Measurements from ENCODE around the gene SNX24.
A peak's percentile ranks its signal among the peaks of the same experiment; 100 is the strongest.

Gene SNX24

GRCh38 chr5:123033157-123033671, 187.8 kb downstream of the SNX24 start:
- no peak for DNase-seq

- DNase-seq = peak; percentile 19
These were observed 190.0 kb downstream of the SNX24 start for GRCh38 chr5:123035360-123035917.

- DNase-seq = peak; percentile 1
These were observed 190.5 kb downstream of the SNX24 start for GRCh38 chr5:123035918-123036390.

GRCh38 chr5:123036391-123037103, 191.1 kb downstream of the SNX24 start, which contains the start of gene PPIC:
TSS of gene PPIC (minus strand) at chr5:123036725. CDS start at chr5:123036625, 100 bp downstream.
- peak; percentile 5 for DNase-seq

- DNase-seq = no peak
These were observed 191.6 kb downstream of the SNX24 start for GRCh38 chr5:123037104-123037418.

- DNase-seq = no peak
These were observed 194.3 kb downstream of the SNX24 start for GRCh38 chr5:123039673-123040072.

DNA sequence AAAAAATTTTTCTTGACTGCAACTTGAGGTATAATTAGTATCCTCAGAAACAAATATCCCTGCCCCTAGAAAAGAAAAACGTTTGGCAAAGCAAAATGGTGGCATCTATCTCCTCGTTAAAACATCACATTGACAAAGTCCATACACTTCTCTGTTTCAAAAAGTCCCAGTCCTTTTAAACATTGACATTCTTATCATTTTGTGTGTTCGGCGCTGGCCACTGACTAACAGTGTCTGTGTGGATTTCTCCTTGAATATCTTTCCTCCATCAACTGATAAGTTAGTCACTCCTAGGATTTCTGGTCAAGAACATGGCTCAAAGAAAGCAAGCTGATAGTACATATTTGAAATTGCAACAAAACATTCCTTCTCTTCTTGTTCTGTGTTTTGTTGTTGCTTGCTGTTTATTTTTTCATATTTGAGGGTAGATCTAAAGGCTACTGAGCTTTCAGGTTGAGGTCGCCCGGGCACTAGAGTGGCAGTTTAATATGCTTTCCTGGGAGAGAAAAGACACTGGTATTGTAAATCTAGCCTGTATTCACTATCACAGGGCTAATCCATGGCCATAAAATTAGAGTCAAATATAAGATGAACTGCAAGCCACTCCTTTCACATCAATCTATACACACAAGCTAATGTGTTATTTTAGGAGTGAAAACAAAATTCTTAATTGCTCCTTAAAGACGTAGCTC, 199.7 kb downstream of the SNX24 start:
- no peak for DNase-seq

GRCh38 chr5:123046222-123046621, 200.8 kb downstream of the SNX24 start:
- no peak for DNase-seq

DNA sequence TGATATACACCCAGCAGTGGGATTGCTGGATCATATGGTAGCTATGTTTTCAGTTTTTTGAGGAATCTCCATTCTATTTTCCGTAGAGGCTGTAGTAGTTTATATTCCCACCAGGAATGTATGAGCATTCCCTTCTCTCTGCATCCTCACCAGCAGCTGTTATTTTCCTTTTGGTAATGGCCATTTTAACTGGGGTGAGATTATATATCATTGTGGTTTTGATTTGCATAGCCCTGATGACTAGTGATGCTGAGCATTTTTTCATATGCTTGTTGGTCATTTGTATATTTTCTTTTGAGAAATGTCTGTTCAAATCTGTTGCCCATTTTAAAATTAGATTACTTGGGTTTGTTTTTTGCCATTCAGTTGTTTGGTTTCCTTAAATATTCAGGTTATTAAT, 202.3 kb downstream of the SNX24 start:
- DNase-seq = no peak

GRCh38 chr5:123051206-123051605, 205.8 kb downstream of the SNX24 start:
- no peak for DNase-seq

Measured in NCI-H1105 (cell line).